AG09319 (cell line): Measurements from ENCODE around the gene RAB3A.

Experiments used
- DNase-seq: peaks from one replicate; pipeline ENCODE4 v3.0.0-alpha.2; 2010; ENCODE audit warnings: low read depth; ENCODE audit errors: extremely low read depth
- CTCF ChIP-seq: IDR thresholded peaks from 2 replicates; pipeline ENCODE4 v1.5.1; 2011; ENCODE audit warnings: low read depth, mild to moderate bottlenecking, inconsistent platforms, low read length, moderate library complexity

RAB3A gene

GRCh38 chr19:18221815-18222725, 18.2 kb upstream of the RAB3A start:
- no peak for TF ChIP-seq CTCF

GRCh38 chr19:18220632-18221275, 16.9 kb upstream of the RAB3A start:
- TF ChIP-seq CTCF: no peak
- DNase-seq: no peak

More at GRCh38 chr19:18221815-18222725, 18.2 kb upstream of the RAB3A start:
- no peak for DNase-seq

- TF ChIP-seq CTCF: no peak
- DNase-seq: no peak
These were observed 16.2 kb upstream of the RAB3A start for GRCh38 chr19:18219911-18220631.

GRCh38 chr19:18218600-18218999, 14.8 kb upstream of the RAB3A start:
- DNase-seq: no peak
- no peak for TF ChIP-seq CTCF

- no peak for TF ChIP-seq CTCF
- no peak for DNase-seq
These were observed 14.3 kb upstream of the RAB3A start for GRCh38 chr19:18218159-18218558.

GRCh38 chr19:18216789-18217188, 12.9 kb upstream of the RAB3A start:
- no peak for DNase-seq
- TF ChIP-seq CTCF: no peak
